Kidney (tissue), 22 donors: ENCODE data around the gene KRCC1. TPM values are rescaled to one million over a fixed set of nuclear protein-coding genes. Genes with fewer than 3 reads are reported as not detected.
A peak's percentile ranks its signal among the peaks of the same experiment; 100 is the strongest.

Source experiments
- DNase-seq, 5 donors: peaks; one replicate each; pipeline ENCODE4 v3.0.0-alpha.2; 2013 to 2020
- FAIRE-seq: peaks from 2 replicates; lab custom pipeline; 2012; peaks lifted over from hg19 to GRCh38; lab: Jason Lieb, UNC
- H3K27ac ChIP-seq, 2 donors: one replicate each; pipeline ENCODE4 v1.7.0; 2013; ENCODE audit warnings: low read depth in 2 of 2, low read length in 2 of 2, inconsistent platforms in 1 of 2
- H3K27me3 ChIP-seq: one replicate; pipeline ENCODE4 v1.7.1; 2013; ENCODE audit warnings: low read length, inconsistent platforms; ENCODE audit not compliant: control insufficient read depth, insufficient read depth
- H3K36me3 ChIP-seq, 3 donors: one replicate each; pipeline versions ENCODE4 v1.7.0 to v1.7.1; 2013; ENCODE audit warnings: low read length in 3 of 3, control low read depth in 1 of 3, inconsistent platforms in 1 of 3; ENCODE audit not compliant: insufficient read depth in 3 of 3, control insufficient read depth in 2 of 3
- H3K4me1 ChIP-seq, 3 donors: one replicate each; pipeline versions ENCODE4 v1.7.0 to v1.7.1; 2013; ENCODE audit warnings: low read length in 3 of 3, inconsistent platforms in 1 of 3, low read depth in 1 of 3; ENCODE audit not compliant: control insufficient read depth in 2 of 3, insufficient read depth in 2 of 3
- H3K4me3 ChIP-seq, 3 donors: one replicate each; pipeline versions ENCODE4 v1.7.0 to v1.8.1; 2013; ENCODE audit warnings: low read length in 3 of 3, control low read depth in 1 of 3, inconsistent platforms in 1 of 3
- H3K9ac ChIP-seq, 3 donors: one replicate each; pipeline versions ENCODE4 v1.7.0 to v1.7.1; 2013; ENCODE audit warnings: low read length in 3 of 3, control low read depth in 1 of 3, inconsistent platforms in 1 of 3
- H3K9me3 ChIP-seq, 3 donors: one replicate each; pipeline versions ENCODE4 v1.7.0 to v1.7.1; 2013; ENCODE audit warnings: low read length in 3 of 3, control low read depth in 1 of 3, inconsistent platforms in 1 of 3; ENCODE audit not compliant: control insufficient read depth in 2 of 3, insufficient read depth in 1 of 3
- CTCF ChIP-seq: IDR thresholded peaks from 3 replicates; pipeline ENCODE4 v1.5.1; 2012; ENCODE audit warnings: mild to moderate bottlenecking, moderate library complexity, borderline replicate concordance; ENCODE audit not compliant: insufficient read depth; ENCODE audit errors: extremely low read depth
- intact Hi-C: fragments of 100-400 bp; cut with DNase I; formaldehyde crosslinking; loops from one replicate; pipeline ENCODE4 v1.11.1; 2022
- long read RNA-seq, 10 donors: library from polyadenylated mRNA in 1 of 10; unstranded in 1 of 10; transcript quantifications; one replicate each; pipeline ENCODE4 v2.0.0 and lab custom pipeline, GENCODE V29; 2021 to 2026
- polyA plus RNA-seq: library from polyadenylated mRNA; stranded (reverse); fragments of 350-450 nt; fragmentation: Illumina TruSeq; extraction: RNeasy Lipid Tissue Mini Kit (QIAGEN cat#74804); gene quantifications from one replicate; pipeline ENCODE4 v1.2.3, GENCODE V29; 2014; ENCODE audit warnings: low read depth, low replicate concordance; ENCODE audit not compliant: insufficient read depth
- total RNA-seq: library from RNA; stranded (reverse); fragmentation: NEBNext Ultra II Directional; extraction: Animal tissue kit (Norgen Biotek cat#: 25700); gene quantifications from one replicate; pipeline ENCODE4 v1.2.1, GENCODE V29; 2021
- donor health status: control.
- donor health status: control.
- donor health status: control.
- donor health status: control.
- donor health status: control.
- donor health status: DM: yes; HTN: yes; CAD: no.
- donor health status: Normal renal cell carcinoma (clear cell type).

Gene KRCC1
- total RNA-seq = 23.6 TPM
- 26.3 TPM for polyA plus RNA-seq
- long read RNA-seq, donor 1, transcript KRCC1-201 (4 exons, 1,753 nt) = major isoform, 7 of 7 reads
- long read RNA-seq, donor 1, partial matches to known transcripts = 0 of 7 reads
- long read RNA-seq, donor 1, other reads (novel, unspliced or antisense) = 0 of 7 reads
- long read RNA-seq, donor 2, transcript KRCC1-201 (4 exons, 1,753 nt) = major isoform, 11 of 11 reads
- long read RNA-seq, donor 2, partial matches to known transcripts = 0 of 11 reads
- long read RNA-seq, donor 2, other reads (novel, unspliced or antisense) = 0 of 11 reads
- long read RNA-seq, donor 3, transcript KRCC1-201 (4 exons, 1,753 nt) = major isoform, 18 of 18 reads
- long read RNA-seq, donor 3, partial matches to known transcripts = 0 of 18 reads
- long read RNA-seq, donor 3, other reads (novel, unspliced or antisense) = 0 of 18 reads
- long read RNA-seq, donor 4, transcript KRCC1-201 (4 exons, 1,753 nt) = major isoform, 9 of 9 reads
- long read RNA-seq, donor 4, partial matches to known transcripts = 0 of 9 reads
- long read RNA-seq, donor 4, other reads (novel, unspliced or antisense) = 0 of 9 reads
- long read RNA-seq, donor 5, transcript KRCC1-201 (4 exons, 1,753 nt) = major isoform, 5 of 5 reads
- long read RNA-seq, donor 5, partial matches to known transcripts = 0 of 5 reads
- long read RNA-seq, donor 5, other reads (novel, unspliced or antisense) = 0 of 5 reads
- long read RNA-seq, donor 6, transcript KRCC1-201 (4 exons, 1,753 nt) = major isoform, 32 of 32 reads
- long read RNA-seq, donor 6, partial matches to known transcripts = 0 of 32 reads
- long read RNA-seq, donor 6, other reads (novel, unspliced or antisense) = 0 of 32 reads
- long read RNA-seq, donor 7, transcript KRCC1-201 (4 exons, 1,753 nt) = major isoform, 9 of 15 reads
- long read RNA-seq, donor 7, partial matches to known transcripts = 0 of 15 reads
- long read RNA-seq, donor 7, other reads (novel, unspliced or antisense) = 6 of 15 reads
- long read RNA-seq, donor 8, transcript KRCC1-201 (4 exons, 1,753 nt) = major isoform, 18 of 18 reads
- long read RNA-seq, donor 8, partial matches to known transcripts = 0 of 18 reads
- long read RNA-seq, donor 8, other reads (novel, unspliced or antisense) = 0 of 18 reads
- long read RNA-seq, donor 9, transcript KRCC1-201 (4 exons, 1,753 nt) = major isoform, 8 of 8 reads
- long read RNA-seq, donor 9, partial matches to known transcripts = 0 of 8 reads
- long read RNA-seq, donor 9, other reads (novel, unspliced or antisense) = 0 of 8 reads
- long read RNA-seq, donor 10, transcript KRCC1-201 (4 exons, 1,753 nt) = major isoform, 15 of 15 reads
- long read RNA-seq, donor 10, partial matches to known transcripts = 0 of 15 reads
- long read RNA-seq, donor 10, other reads (novel, unspliced or antisense) = 0 of 15 reads

- FAIRE-seq = no peak
- intact Hi-C loops = no loop called here
These were observed at the start of gene KRCC1 for GRCh38 chr2:88055371-88056128. Gene KRCC1 (minus strand): TSS chr2:88055783. CDS start chr2:88028563, 27,220 bp downstream.

DNA sequence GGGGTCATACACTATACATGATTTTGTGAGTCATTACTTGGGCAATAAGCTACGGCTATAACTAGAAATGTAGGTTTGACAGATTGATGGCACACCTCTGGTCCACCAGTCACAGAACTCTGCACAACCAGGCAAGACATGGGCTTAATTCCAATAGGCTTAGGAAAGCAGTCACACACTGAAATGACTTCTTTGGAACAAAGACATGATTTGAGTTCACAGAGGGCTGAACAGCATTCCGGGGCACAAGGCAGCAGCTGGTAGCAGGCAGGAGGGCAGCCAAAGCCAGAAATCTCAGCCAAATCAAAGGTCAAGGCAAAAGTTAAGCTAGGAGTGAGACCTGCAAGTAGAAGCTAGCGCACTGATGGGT lies 44.9 kb upstream of the KRCC1 start:
- H3K27ac ChIP-seq = no peak overlapping the region
- H3K36me3 ChIP-seq = no peaks in the 10 kb centered on the region
- no peaks in the 10 kb centered on the region for H3K27me3 ChIP-seq
- no peaks in the 10 kb centered on the region for H3K9me3 ChIP-seq
- no peak overlapping the region for H3K9ac ChIP-seq
- no peak for TF ChIP-seq CTCF
- H3K4me1 ChIP-seq = peaks cover 0 to 4% (median 3%) of the 10 kb centered on the region in 3 donors
- FAIRE-seq (no peak), DNase-seq (no peak)
- no peak overlapping the region for H3K4me3 ChIP-seq
- intact Hi-C loops = no loop called here

More at GRCh38 chr2:88055371-88056128, at the start of gene KRCC1:
- TF ChIP-seq CTCF = no peak
- Histone ChIP-seq H3K36me3 (no peaks in the 10 kb centered on the region), H3K27me3 (no peaks in the 10 kb centered on the region), H3K27ac (peak within 1 kb of the TSS; percentile 93 to 95), H3K4me1 (peaks cover 0 to 17% (median 11%) of the 10 kb centered on the region in 3 donors), H3K4me3 (peak within 1 kb of the TSS; percentile 81 to 99 (median 94)), H3K9me3 (no peaks in the 10 kb centered on the region), H3K9ac (peak within 1 kb of the TSS; percentile 75 to 95 (median 94))
- peak; percentile 95 to 99 (median 98) for DNase-seq
